Measurements from ENCODE around the gene RSRC1.
"Not testable (repeated sequence)": the region's sequence is repeated elsewhere in the genome, so short reads cannot be mapped to it uniquely, and the experiment has no call there.

The RSRC1 gene

DNA sequence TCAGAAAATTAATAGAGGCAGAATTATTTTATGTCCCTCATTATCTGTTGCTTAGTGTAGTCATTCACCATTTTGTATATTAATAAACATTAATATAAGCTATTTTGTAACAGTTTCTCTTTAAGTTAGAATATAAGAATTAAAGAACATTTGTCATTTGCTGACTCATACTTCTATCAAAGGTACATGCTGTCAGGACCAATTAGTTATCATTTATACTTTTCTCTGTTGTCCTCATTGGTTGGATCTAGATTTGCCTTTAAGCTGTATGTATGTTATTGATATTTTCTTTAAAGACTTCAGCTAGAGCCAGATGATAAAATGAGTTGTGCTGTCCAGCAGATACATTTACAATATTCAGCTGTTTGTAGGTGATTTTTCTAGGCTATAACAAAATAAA is 292.7 kb downstream of the RSRC1 start:
- DNase-seq (ENCODE audit: low read depth, low spot score): no peak

DNA sequence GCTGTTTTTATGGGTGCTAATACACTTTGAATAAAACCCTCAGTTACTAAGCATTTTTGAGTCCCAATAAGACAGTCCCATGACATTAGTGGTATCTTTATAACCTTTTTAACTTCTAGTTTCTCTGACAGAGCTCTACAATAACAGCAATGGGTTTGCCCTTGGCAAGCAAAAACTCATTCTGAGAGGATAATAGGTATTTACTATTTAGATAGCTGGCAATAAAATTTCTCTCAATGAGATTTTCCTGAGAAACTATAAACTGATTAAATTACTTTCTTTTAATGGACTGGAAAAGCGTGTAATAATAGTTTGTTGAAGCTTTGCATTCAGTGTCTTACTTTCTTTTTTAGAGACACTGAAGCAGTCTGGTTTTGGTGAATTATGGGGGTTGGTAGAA is 293.1 kb downstream of the RSRC1 start:
- no peak for DNase-seq (ENCODE audit: low read depth, low spot score)

DNA sequence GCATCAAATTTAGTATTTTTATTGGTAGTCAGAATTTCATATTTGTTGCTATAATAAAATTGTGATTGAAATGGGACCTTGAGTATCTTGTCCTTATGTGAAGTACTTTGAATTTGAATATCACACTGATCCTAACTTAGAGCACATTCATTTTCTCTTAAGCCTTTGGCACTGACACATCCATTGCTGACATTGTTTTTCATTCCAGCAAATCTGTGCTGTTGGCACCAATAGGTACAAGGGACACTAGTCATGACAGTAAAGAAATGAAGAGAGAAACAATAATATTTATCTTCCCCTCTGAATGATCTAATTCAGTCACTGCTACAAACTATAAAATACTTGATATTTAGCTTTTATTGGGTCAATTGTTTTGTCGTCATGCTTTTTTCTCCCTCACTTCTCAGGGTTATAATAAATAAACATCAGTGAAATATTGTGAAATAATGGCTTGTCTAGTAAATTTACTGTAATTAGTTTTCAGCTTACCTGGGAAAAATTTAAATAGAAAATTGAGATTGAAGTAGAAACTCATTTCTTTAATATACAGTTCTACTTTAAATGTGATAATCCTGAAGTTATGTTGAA is 294.3 kb downstream of the RSRC1 start:
- no peak for DNase-seq (ENCODE audit: low read depth, low spot score)

DNA sequence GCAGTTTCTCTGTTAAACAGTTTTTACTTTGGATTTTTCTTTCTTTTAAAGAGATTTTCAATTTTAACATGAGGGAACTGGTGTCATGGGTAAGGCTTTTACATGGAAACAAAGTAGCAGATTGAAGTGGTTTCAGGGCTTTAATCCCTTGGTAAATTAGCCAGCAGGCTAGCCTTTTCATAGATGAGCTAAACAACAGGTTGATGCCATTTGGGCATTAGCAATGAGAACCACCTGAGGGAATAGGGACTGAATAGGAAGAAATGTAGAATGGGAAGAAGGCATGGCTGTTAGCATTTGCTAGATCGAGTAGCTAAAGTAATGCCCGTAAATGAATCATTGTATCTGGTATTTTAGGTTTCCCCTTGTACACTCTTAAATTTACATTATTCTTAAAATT is 295.6 kb downstream of the RSRC1 start:
- DNase-seq (ENCODE audit: low read depth, low spot score): no peak

DNA sequence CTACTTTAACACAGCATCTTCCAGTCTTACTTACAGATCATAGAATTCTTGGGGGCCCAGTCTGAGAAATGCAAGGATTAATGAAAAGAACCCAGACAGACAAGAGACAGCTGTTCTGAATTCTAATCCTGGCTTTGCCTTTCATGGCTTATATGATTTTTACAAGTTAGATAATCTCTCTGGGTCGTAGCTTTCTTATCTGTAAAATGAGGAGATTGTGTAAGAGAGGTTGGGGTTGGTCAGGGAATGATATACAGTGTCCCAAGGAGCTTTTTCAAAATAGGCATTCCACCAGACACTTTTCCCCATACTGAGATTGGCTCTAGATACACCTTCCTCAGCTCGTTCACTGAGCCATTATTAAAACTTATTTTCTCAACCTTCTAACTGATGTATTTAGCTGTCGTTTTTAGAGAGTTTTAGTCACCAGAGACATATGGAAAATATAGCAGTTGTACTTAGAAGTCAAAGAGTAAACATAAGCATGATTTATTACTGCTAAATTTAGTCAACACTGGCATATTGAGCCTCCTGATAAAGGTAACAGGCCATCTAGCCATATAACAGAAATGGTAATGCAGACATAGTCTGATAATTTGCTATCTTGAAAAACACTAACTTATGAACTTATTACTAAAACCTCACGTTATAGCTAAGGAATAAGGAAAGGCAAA is 298.1 kb downstream of the RSRC1 start:
- no peak for DNase-seq (ENCODE audit: low read depth, low spot score)

DNA sequence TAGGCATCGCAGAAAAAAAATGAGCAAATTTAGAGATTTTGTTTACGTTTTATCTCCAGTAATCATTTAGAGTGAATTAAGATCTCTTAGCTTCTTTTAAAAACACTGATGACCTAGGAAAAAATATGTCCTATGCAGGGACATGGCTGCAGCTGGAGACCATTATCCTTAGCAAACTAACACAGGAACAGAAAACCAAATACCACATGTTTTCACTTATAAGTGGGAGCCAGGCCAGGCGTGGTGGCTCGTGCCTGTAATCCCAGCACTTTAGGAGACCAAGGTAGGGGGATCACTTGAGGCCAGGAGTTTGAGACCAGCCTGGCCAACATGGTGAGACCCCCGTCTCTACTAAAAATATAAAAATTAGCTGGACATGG is 298.6 kb downstream of the RSRC1 start:
- DNase-seq (ENCODE audit: low read depth, low spot score): not testable (repeated sequence)

DNA sequence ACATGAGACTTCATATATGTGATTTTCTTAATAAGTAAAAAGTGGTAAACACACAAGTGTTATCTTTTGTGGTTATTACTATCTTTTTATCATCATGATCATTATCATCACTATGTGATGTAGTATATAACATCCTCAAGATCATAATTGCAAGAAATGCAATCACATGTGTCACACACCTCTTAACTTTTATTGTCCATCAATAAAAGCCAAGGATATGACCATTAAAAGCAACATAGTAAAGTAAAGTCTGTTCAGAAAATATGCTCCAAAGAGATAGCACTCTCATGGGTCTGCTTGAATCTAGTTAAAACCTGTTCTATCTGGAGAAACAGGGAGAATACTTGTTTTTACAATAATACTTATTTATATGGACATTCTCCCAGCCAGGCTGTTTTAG is 308.1 kb downstream of the RSRC1 start:
- no peak for DNase-seq (ENCODE audit: low read depth, low spot score)

DNA sequence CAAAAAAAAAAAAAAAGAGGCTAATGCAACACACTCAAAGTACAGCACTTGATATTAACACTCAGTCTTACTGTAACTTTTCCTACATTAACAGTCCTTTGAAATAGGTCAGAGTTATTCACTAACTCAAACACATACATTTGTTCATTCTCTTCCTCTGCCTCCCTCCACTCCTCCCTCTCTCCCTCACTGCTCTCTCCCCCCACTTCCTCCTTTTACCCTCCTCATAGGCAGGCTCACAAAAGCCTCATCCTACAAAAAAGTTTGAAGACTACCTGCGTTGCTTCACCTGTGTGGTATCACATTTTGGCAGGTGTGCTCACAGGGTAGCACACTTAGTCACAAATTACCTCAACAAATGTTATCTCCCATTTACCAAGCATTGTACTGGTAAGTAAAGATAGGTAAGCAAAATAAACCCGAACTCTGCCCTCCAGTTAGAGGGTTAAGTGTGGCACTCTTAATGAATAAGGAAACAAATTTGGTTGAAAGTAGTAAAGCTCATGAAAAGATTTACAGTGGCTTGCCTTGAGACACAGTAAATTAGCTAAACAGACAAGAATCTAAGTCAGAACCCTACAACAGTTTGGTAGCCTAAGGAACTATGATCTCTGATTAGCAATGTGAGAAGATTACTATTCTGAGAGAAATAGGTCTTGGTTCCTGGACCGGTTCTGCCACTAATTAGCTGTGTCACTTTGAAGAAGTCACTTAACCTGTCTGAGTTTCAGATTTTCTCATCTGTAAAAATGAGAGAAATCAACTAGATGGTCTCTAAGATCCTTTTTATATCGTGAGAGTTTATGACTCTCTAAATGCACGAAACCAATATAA is 310.1 kb downstream of the RSRC1 start:
- no peak for DNase-seq (ENCODE audit: low read depth, low spot score)

DNA sequence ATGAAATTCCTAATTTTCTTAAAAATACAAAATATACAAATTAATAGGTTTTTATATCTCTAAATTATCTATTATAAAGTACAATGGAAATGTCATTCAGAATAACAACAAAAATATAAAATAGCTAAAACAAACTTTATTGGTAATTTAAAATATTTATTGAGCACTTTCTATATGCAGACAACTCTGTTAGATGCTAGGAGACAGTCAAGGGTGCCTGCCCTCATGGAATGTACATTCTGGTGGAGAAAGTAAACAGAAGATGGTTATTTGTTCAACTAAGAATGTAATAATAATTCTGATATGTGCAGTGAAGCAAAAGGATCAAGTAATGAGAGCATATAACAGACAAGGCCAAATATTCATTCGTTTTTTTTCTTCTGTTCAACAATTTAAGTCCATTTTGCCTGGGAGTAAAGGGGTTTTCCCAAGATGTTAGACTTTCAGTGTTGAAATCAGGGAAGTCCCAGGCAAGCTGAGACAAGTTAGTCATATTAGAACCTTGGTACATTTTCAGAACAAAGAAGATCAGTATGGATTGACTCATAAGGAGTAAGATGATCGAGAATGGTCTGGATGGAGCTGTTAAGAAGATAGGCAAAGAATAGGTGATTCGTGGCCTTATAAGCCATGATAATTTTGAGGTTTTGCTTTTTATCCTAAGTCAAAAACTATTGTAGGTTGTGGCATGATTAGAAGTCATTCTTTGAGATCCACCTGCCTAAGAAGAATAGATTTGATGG is 310.9 kb downstream of the RSRC1 start:
- no peak for DNase-seq (ENCODE audit: low read depth, low spot score)

DNA sequence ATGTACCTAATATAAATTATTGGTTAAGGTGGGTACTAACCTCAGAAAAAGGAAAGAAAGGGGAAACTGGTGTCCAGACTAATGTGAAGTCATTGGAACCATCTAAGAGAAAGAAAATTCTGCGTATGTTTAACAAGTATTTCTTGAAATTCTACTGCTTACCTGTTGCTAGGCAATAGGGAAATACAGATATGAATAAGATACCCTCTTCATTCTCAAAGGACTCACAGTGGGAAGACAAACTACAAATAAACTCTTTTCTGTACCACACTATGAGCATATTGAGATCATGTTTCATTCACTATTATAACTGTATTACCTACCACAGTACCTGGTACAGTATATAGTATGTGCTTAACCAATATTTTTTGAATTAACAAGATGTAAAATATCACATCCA is 320.6 kb downstream of the RSRC1 start:
- DNase-seq (ENCODE audit: low read depth, low spot score): no peak

DNA sequence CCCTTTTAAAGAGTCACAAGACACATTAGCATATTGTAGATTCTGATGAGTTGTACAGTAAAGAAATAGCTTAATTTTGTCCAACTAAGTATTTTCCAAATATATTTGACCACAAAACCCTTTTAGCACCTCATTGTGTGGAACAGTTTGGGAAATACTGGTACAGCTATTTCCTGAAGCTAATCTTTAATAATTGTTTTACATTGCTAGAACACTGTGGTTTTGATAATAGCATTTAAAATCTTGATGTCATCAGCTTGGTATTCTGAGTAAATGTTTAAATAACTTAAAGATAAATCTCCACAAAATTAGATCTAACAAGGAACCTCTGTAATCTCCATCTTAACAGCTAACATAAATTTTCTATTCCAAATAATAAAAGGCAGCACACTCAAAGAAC is 321.1 kb downstream of the RSRC1 start:
- no peak for DNase-seq (ENCODE audit: low read depth, low spot score)

DNA sequence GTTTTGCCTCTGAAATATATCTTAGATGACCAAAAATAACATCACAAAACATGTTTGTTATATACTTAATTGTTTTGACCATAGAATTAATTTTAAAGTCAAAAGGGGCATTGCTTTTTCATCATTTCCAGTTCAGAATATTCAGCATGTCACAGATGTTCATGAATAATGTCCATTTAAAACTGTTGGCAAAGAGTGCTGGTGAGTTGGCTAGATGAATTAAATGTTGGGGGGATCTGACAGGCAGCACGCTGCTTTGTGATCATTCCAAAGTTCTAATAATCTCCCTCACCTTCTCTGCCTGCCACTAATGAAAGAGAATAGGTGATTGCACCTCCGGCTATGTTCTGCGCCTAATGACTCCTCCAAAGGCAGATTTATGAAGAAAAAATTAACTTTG is 321.9 kb downstream of the RSRC1 start:
- DNase-seq (ENCODE audit: low read depth, low spot score): no peak

DNA sequence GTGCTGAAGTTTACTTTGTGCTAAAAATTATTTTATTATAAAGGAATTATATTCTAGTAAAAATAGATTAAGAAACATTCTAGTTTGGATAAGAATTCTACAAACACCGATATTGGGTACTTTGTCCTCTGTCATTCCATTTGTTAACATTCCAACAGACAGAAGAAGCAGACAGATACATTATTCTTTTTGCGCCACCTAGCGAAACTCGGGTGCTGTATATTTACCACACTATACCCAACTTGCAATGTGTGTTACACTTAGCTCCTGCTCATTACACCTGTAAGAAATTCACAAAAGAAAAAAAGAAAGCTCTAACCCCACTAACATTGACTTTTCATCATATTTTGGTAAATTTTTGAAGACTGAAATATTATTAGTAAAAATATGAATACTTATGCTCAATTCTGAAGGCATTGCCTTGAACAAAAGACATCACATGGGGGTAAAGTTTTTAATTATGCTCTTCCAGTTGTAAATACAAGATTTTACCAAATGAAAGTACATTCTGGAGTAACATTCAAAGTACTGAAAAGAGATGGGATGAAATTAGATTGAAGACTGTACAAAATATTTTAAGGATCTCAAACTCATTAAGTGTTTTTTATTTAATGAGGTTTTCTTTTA is 324.6 kb downstream of the RSRC1 start:
- peak; percentile 46 for DNase-seq (ENCODE audit: low read depth, low spot score)

DNA sequence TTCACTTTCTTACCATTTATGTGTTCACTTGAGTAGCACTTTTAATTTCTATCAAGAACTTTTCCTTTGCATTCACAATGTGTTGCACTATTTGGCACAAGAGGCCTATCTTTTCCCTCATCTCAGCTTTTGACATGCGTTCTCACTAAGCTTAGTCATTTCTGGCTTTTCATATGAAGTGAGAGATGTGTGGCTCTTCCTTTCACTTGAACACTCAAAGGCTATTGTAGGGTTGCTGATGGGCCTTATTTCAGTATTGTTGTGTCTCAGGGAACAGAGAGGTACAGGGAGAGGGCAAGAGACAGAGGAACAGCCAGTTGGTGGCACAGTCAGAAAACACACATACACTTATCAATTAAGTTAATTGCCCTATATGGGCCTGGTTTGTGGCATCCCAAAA is 333.7 kb downstream of the RSRC1 start:
- no peak for DNase-seq (ENCODE audit: low read depth, low spot score)

DNA sequence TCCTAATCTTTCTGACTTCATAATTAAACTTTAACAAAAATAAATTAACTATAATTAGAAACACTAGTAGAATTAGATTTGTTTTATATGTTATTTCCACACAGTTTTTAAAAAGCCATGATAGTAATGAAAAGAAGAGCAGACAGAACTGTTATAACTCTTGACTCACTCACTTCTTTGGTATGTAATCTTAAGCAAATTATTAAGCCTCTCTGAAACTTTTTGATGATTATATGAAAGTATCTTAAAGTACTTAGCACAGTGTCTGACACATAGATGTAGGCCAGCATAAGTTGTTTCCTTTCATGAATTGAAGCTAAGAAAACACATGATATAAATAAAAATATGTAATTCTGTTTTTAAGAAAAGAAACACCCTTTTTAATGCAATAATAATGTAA is 337.5 kb downstream of the RSRC1 start:
- DNase-seq (ENCODE audit: low read depth, low spot score): no peak

DNA sequence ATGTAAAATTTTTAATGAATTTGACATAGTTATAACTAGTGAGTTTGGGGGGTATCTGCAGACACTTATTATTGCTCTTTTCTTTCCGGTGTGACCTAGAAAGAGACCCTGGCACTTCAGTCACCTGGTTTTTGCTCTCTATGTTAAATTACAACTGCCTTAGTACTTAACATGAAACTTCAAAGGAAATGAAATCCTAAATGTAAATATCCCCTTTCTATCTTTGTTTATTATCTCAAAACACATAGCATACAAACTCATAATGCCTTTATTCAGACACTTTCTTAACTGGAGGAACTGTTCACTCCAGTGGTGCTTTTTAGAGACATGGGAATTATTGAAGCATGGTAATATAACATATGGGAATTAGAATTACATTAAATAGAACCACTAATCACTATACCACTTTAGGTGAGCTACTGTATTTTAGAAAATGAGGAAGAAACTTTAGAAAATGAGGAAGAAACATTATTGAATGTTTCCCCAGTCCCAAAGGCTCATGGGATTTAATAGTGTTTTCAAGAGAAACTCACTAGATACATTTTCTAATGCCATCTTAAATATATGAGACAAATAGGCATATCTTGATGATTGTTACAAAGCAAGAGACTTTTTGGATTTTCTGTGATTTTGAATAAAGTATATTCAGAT is 341.6 kb downstream of the RSRC1 start:
- no peak for DNase-seq (ENCODE audit: low read depth, low spot score)

DNA sequence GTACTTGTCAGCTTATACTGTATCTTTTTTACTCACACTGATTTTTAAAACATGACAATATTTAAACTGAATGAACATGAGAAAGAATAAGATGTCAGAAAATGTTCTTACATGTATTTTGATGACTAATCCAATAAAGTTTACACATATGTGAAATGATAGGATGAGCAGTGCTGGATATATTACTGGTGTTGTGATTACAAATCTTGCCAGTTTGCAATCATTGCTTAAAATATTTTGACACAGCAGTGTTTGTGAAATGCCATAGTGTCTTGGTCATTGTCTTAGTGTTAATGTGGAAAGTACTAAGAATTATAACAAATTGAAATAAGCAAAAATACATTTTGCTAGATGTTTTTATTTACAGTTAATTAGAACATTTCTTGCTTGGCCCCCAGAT is 342.4 kb downstream of the RSRC1 start:
- no peak for DNase-seq (ENCODE audit: low read depth, low spot score)

DNA sequence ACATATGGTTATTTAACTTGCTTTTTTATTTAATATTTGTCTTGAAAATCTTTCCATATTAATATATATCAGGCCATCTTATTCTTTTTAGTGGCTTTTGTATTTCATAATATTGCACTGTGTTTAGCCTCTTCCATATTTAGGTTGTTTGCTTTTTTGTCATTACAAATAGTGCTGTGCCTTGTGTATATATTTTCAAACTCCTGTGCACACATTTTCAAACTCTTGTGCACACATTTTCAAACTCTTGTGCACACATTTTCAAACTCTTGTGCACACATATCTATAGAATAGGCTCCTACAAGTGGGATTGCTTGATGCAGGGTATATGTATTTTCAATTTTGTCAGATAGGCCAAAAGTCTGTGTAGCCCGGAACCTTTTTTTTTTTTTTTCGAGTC is 343.1 kb downstream of the RSRC1 start:
- DNase-seq (ENCODE audit: low read depth, low spot score): no peak

DNA sequence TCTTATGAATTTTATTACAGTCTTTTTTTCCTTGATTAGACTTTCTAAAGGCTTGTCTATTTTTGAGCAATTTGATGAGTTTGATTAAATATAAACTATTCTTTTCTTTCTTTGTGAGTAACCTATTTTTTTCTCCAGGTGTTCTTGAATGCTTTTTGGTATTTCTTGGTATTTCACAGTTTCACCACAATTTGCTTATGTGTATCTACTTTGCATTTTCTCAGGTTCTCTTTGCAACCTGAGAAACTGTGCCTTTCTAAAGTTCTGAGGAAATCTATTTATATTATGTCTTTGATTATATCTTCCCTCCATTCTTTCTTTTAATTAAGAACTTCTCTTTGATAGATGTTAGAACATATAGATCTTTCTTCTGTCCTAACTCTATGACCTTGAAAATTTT is 344.0 kb downstream of the RSRC1 start:
- no peak for DNase-seq (ENCODE audit: low read depth, low spot score)

DNA sequence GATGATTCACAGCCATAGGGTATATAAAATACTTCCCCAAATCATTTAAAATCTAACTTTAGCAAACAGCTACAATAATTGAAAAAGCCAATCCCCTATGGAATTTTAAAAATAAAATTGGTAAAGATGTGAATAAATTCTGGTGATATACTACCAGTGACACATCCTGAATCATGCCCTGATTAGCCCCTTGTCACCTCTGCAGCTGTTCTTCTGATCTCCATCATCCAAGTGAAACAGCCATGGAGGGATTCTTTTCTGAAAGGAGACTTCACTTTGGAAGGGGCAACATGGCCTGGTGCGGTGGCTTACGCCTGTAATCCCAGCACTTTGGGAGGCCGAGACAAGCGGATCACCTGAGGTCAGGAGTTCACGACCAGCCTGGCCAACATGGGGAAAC is 345.5 kb downstream of the RSRC1 start:
- DNase-seq (ENCODE audit: low read depth, low spot score): no peak

DNA sequence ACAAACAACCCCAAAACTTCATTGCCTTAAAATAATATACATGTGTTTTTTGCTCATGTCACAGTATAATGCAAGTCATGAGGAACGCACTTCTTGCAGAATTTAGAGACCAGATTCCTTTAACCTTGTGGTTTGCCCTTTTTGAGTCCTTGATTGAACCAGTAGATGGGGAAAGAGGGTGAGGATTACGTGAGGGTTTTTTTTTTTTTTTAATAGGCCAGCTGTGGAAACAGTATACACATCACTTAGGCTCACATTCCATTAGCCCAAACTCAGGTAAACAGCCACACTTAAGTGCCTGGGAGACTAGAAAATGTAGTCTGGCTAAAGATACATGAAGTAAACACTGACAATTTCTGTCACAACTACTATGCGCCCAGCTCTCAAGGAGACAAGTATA is 346.2 kb downstream of the RSRC1 start:
- no peak for DNase-seq (ENCODE audit: low read depth, low spot score)
